Measurements from ENCODE around the gene PDE5A. TPM values are rescaled to one million over a fixed set of nuclear protein-coding genes. Genes with fewer than 3 reads are reported as not detected.

Gene PDE5A
- total RNA-seq, 4 donors from 2014 or later: 34.6 to 52.7 (median 46.4) TPM

- TF ChIP-seq CTCF (IDR thresholded peaks at IDR 0.05): no peak
- no peak for TF ChIP-seq EP300 (IDR thresholded peaks at IDR 0.05; ENCODE audit: low read depth)
- TF ChIP-seq POLR2AphosphoS5 (IDR thresholded peaks at IDR 0.05): no peak
- no peak for TF ChIP-seq POLR2A (IDR thresholded peaks at IDR 0.05)
- Histone ChIP-seq H3K9me3 (no peaks in the 10 kb centered on the region), H3K4me3 (no peak overlapping the region), H3K4me1 (peaks cover 5 to 22% (median 14%) of the 10 kb centered on the region in 4 donors), H3K27ac (peak overlapping the region in 3 of 4 donors; percentile 18 to 70 (median 30)), H3K36me3 (no peaks in the 10 kb centered on the region), H3K27me3 (no peaks in the 10 kb centered on the region)
- 59 to 72% methylated on average over 3 of the region's 3 CpGs for WGBS, 2 donors (ENCODE audit: low coverage in 1 of 2)
- no peak for DNase-seq
- in situ Hi-C loops (cut with MboI; ENCODE audit: low pct_ligation_motif_present in 1 of 4, low pct_unique_long_range_greater_than_20kb in 1 of 4, low sequenced_read_pairs in 3 of 4): no loop called here
- intact Hi-C loops (cut with DNase I; ENCODE audit: low total_unique reads): no loop called here
Measured at GRCh38 chr4:119581190-119581873, 47.3 kb downstream of the PDE5A start.

GRCh38 chr4:119580293-119580692, 48.3 kb downstream of the PDE5A start:
- intact Hi-C loops (cut with DNase I; ENCODE audit: low total_unique reads): no loop called here
- peaks cover 5 to 22% (median 14%) of the 10 kb centered on the region in 4 donors for H3K4me1 ChIP-seq
- in situ Hi-C loops (cut with MboI; ENCODE audit: low pct_ligation_motif_present in 1 of 4, low pct_unique_long_range_greater_than_20kb in 1 of 4, low sequenced_read_pairs in 3 of 4): no loop called here
- no peaks in the 10 kb centered on the region for H3K36me3 ChIP-seq
- no peaks in the 10 kb centered on the region for H3K9me3 ChIP-seq
- H3K27ac ChIP-seq: peak overlapping the region; percentile 18 to 70 (median 26)
- no peak overlapping the region for H3K4me3 ChIP-seq
- WGBS, 2 donors (ENCODE audit: low coverage in 1 of 2): 67 to 70% methylated on average over 1 to 3 of the region's 3 CpGs
- no peaks in the 10 kb centered on the region for H3K27me3 ChIP-seq
- no peak for DNase-seq
- no peak for TF ChIP-seq POLR2A (IDR thresholded peaks at IDR 0.05)
- no peak for TF ChIP-seq EP300 (IDR thresholded peaks at IDR 0.05; ENCODE audit: low read depth)
- no peak for TF ChIP-seq POLR2AphosphoS5 (IDR thresholded peaks at IDR 0.05)
- no peak for TF ChIP-seq CTCF (IDR thresholded peaks at IDR 0.05)

GRCh38 chr4:119579823-119580222, 48.8 kb downstream of the PDE5A start:
- 67 to 72% methylated on average over 5 of the region's 5 CpGs for WGBS, 2 donors (ENCODE audit: low coverage in 1 of 2)
- peak overlapping the region; percentile 18 to 70 (median 26) for H3K27ac ChIP-seq
- no peak for DNase-seq
- no peaks in the 10 kb centered on the region for H3K9me3 ChIP-seq
- in situ Hi-C loops (cut with MboI; ENCODE audit: low pct_ligation_motif_present in 1 of 4, low pct_unique_long_range_greater_than_20kb in 1 of 4, low sequenced_read_pairs in 3 of 4) (no loop called here), intact Hi-C loops (cut with DNase I; ENCODE audit: low total_unique reads) (no loop called here)
- no peak overlapping the region for H3K4me3 ChIP-seq
- H3K36me3 ChIP-seq: no peaks in the 10 kb centered on the region
- H3K4me1 ChIP-seq: peaks cover 5 to 22% (median 14%) of the 10 kb centered on the region in 4 donors
- H3K27me3 ChIP-seq: no peaks in the 10 kb centered on the region
- TF ChIP-seq POLR2AphosphoS5 (IDR thresholded peaks at IDR 0.05) (no peak), EP300 (IDR thresholded peaks at IDR 0.05; ENCODE audit: low read depth) (no peak), CTCF (IDR thresholded peaks at IDR 0.05) (no peak), POLR2A (IDR thresholded peaks at IDR 0.05) (no peak)

- Histone ChIP-seq H3K4me1 (peaks cover 0 to 20% (median 0%) of the 10 kb centered on the region in 4 donors), H3K36me3 (peaks cover 0 to 12% (median 3%) of the 10 kb centered on the region in 4 donors), H3K27ac (peak overlapping the region; percentile 11 to 34 (median 28)), H3K9me3 (no peaks in the 10 kb centered on the region), H3K4me3 (no peak overlapping the region), H3K27me3 (no peaks in the 10 kb centered on the region)
- WGBS, 2 donors (ENCODE audit: low coverage in 1 of 2): 59 to 64% methylated on average over 5 of the region's 5 CpGs
- intact Hi-C loops (cut with DNase I; ENCODE audit: low total_unique reads) (no loop called here), in situ Hi-C loops (cut with MboI; ENCODE audit: low pct_ligation_motif_present in 1 of 4, low pct_unique_long_range_greater_than_20kb in 1 of 4, low sequenced_read_pairs in 3 of 4) (loop anchor here in 2 of 4 donors (25.0 kb wide), 1 partner anchor 467 kb away; no protein-coding TSS in a partner anchor)
- TF ChIP-seq POLR2A (IDR thresholded peaks at IDR 0.05) (no peak), EP300 (IDR thresholded peaks at IDR 0.05; ENCODE audit: low read depth) (no peak), POLR2AphosphoS5 (IDR thresholded peaks at IDR 0.05) (no peak), CTCF (IDR thresholded peaks at IDR 0.05) (no peak)
- no peak for DNase-seq
Measured at GRCh38 chr4:119570401-119570800, 58.2 kb downstream of the PDE5A start.

Measured in transverse colon (tissue), 4 donors.